Measurements from ENCODE around the gene DQX1.

GRCh38 chr2:74548900-74549826, 23.1 kb upstream of the DQX1 start:
- TF ChIP-seq POLR2A (IDR thresholded peaks at IDR 0.05) (peak in 1 of 2 donors; percentile 14), POLR2AphosphoS5 (IDR thresholded peaks at IDR 0.05) (no peak), EP300 (IDR thresholded peaks at IDR 0.05) (no peak)
- TF ChIP-seq, protein P1, sequence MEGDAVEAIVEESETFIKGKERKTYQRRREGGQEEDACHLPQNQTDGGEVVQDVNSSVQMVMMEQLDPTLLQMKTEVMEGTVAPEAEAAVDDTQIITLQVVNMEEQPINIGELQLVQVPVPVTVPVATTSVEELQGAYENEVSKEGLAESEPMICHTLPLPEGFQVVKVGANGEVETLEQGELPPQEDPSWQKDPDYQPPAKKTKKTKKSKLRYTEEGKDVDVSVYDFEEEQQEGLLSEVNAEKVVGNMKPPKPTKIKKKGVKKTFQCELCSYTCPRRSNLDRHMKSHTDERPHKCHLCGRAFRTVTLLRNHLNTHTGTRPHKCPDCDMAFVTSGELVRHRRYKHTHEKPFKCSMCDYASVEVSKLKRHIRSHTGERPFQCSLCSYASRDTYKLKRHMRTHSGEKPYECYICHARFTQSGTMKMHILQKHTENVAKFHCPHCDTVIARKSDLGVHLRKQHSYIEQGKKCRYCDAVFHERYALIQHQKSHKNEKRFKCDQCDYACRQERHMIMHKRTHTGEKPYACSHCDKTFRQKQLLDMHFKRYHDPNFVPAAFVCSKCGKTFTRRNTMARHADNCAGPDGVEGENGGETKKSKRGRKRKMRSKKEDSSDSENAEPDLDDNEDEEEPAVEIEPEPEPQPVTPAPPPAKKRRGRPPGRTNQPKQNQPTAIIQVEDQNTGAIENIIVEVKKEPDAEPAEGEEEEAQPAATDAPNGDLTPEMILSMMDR (IDR thresholded peaks at IDR 0.05), result no peak

Data from suprapubic skin (tissue), 4 donors.